ENCODE measurements around the gene CELF2.

GRCh38 chr10:11192304-11193000 is 174.8 kb downstream of the CELF2 start:
- no peak for TF ChIP-seq CTCF (conservative IDR thresholded peaks at IDR 0.05; ENCODE audit: low read depth, low read length)
- TF ChIP-seq EZH2 (IDR thresholded peaks at IDR 0.05; ENCODE audit: borderline replicate concordance, low read depth, low read length, poor library complexity, severe bottlenecking), result no peak
